Subcutaneous abdominal adipose tissue (tissue), 5 donors: ENCODE results near the gene QKI.
"Not testable (repeated sequence)": the region's sequence is repeated elsewhere in the genome, so short reads cannot be mapped to it uniquely, and the experiment has no call there.

Experiments used
- H3K27ac ChIP-seq: one replicate; pipeline ENCODE4 v1.7.0; 2013; ENCODE audit warnings: low read depth, mild to moderate bottlenecking, inconsistent platforms, low read length, moderate library complexity
- H3K27me3 ChIP-seq, 5 donors: one replicate each; pipeline ENCODE4 v1.7.0; 2013; ENCODE audit warnings: low read length in 5 of 5, inconsistent platforms in 1 of 5; ENCODE audit not compliant: control insufficient read depth in 5 of 5, insufficient read depth in 4 of 5
- H3K36me3 ChIP-seq, 5 donors: one replicate each; pipeline ENCODE4 v1.7.0; 2013; ENCODE audit warnings: low read length in 5 of 5; ENCODE audit not compliant: control insufficient read depth in 5 of 5, insufficient read depth in 5 of 5
- H3K4me1 ChIP-seq, 5 donors: one replicate each; pipeline ENCODE4 v1.7.0; 2013; ENCODE audit warnings: low read length in 5 of 5, mild to moderate bottlenecking in 3 of 5, moderate library complexity in 1 of 5; ENCODE audit not compliant: control insufficient read depth in 5 of 5, insufficient read depth in 5 of 5
- H3K4me3 ChIP-seq, 5 donors: one replicate each; pipeline ENCODE4 v1.7.0; 2013; ENCODE audit warnings: low read length in 5 of 5, low read depth in 1 of 5
- H3K9ac ChIP-seq, 5 donors: one replicate each; pipeline ENCODE4 v1.7.0; 2013; ENCODE audit warnings: low read length in 5 of 5, mild to moderate bottlenecking in 4 of 5, moderate library complexity in 3 of 5
- H3K9me3 ChIP-seq, 5 donors: one replicate each; pipeline ENCODE4 v1.7.0; 2013; ENCODE audit warnings: low read length in 5 of 5; ENCODE audit not compliant: control insufficient read depth in 5 of 5
- donor health status: healthy.
- donor health status: healthy.
- donor health status: healthy.
- donor health status: healthy.
- donor health status: healthy.

The QKI gene

DNA sequence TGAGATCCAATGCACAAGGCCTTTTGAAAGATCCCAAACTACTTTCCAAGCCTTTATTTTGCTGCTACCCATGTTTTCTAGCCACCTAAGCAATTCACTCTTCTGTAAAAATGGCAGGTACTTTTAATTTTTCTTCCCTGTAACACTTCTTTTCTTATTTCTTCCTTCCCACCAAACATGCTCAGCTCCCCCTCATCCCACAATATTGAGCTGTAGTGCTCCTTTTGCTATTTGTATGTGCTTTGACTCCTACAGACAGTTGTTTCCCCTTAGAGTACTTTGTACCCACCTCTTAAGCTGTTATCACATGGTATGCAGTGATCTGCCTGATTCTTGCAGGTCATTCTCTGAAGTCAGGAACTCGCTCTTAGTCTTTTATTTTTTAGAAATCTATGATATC is 49.3 kb downstream of the QKI start:
- peaks cover 0 to 49% (median 33%) of the 10 kb centered on the region in 5 donors for H3K4me1 ChIP-seq
- no peak overlapping the region for H3K4me3 ChIP-seq
- no peaks in the 10 kb centered on the region for H3K9me3 ChIP-seq
- no peak overlapping the region for H3K9ac ChIP-seq
- H3K27me3 ChIP-seq, result no peaks in the 10 kb centered on the region
- H3K27ac ChIP-seq, result no peak overlapping the region
- peaks cover 0 to 6% (median 3%) of the 10 kb centered on the region in 5 donors for H3K36me3 ChIP-seq

DNA sequence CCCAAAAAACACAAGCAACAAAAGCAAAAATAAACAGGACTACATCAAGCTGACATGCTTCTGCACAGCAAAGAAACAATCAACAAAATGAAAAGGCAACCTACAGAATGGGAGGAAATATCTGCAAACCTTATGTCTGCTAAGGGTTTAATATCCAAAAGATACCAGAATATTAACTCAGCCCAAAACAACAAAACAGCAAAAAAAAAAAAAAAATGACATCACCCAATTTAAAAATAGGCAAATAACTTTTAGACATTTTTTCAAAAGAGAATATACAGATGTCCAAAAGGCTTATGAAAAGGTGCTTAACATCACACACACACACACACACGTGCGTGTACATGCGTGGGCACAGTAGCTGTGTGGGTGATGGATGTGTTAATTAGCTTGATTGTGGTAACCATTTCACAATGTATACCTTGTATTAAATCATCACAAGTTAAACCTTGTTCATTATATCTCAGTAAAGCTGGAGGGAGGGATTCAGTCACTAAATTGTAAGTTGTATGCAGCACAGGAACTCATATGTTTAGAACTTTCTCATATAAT is 52.4 kb downstream of the QKI start:
- no peak overlapping the region for H3K4me3 ChIP-seq
- no peaks in the 10 kb centered on the region for H3K27me3 ChIP-seq
- H3K4me1 ChIP-seq, result peaks cover 0 to 35% (median 12%) of the 10 kb centered on the region in 5 donors
- no peak overlapping the region for H3K9ac ChIP-seq
- peaks cover 0 to 13% (median 3%) of the 10 kb centered on the region in 5 donors for H3K36me3 ChIP-seq
- no peak overlapping the region for H3K27ac ChIP-seq
- peaks cover 0 to 11% (median 7%) of the 10 kb centered on the region in 5 donors for H3K9me3 ChIP-seq

DNA sequence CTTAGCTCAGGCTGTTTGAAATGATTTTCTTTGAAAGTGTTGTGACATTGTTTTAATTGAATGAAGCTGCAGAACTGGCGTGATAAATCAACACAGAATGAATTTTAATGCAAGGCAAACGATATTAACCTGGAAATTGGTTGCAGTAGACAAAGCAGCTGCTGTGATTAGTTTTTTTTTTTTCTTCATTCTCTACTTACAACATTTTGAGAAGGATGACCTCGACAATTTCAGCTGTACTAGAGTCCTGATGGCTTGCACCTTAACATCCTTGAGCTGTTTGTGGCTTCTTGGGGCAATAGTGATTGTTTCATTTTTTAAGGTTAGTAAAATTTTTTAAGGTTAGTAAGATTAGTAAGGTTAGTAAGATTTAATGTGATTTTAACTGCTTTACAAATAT is 54.2 kb downstream of the QKI start:
- Histone ChIP-seq H3K27me3 (no peaks in the 10 kb centered on the region), H3K4me1 (peaks cover 0 to 31% (median 12%) of the 10 kb centered on the region in 5 donors), H3K9me3 (peaks cover 0 to 11% (median 7%) of the 10 kb centered on the region in 5 donors), H3K9ac (no peak overlapping the region), H3K4me3 (no peak overlapping the region), H3K36me3 (peaks cover 0 to 10% (median 2%) of the 10 kb centered on the region in 5 donors), H3K27ac (no peak overlapping the region)

DNA sequence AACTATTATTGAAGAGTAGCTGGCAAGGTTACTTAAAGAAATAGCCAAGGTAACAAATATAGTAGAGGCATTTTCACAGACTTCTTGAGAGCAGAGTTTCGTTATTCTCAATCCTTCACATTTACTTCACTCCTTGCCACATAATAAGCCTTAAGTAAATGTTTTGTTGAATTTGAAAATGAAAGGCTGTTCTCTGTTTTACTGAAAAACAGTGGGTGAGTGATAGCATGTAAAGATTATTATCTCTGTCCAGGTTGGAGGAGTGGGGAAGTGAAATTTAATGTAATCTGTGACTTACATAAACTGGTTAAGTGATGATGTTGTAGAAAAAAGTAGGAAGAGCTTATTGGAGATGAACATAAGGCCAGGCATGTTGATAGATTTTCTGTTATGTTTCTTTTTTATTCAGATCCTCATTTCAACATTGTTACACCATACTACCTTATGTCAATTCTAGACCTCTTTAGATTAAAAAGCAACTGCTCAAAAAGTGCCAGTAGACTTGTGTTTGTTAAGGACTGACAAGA is 55.0 kb downstream of the QKI start:
- peaks cover 0 to 11% (median 7%) of the 10 kb centered on the region in 5 donors for H3K9me3 ChIP-seq
- no peak overlapping the region for H3K27ac ChIP-seq

DNA sequence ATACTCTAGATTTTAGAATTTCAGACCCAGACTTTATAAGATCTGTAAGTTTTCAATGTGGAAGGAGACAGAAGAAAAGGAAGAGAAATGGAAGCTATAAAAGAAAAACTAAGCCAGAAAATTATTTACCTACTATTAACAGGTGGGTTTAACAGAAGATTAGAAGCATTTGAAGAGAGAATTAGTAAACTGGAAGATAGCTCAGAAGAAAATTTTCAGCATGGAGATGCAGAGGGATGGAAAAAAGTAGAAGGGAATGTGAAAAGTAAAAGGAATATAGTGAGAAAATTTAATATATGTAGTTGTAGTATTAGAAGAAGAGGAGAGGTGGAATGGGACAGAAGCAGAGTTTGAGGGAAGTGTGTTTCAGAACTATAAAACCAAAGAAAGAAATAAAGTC is 56.1 kb downstream of the QKI start:
- no peak overlapping the region for H3K9ac ChIP-seq
- no peaks in the 10 kb centered on the region for H3K27me3 ChIP-seq
- H3K4me1 ChIP-seq, result peaks cover 0 to 31% (median 12%) of the 10 kb centered on the region in 5 donors
- no peak overlapping the region for H3K27ac ChIP-seq
- peaks cover 0 to 11% (median 7%) of the 10 kb centered on the region in 5 donors for H3K9me3 ChIP-seq
- no peak overlapping the region for H3K4me3 ChIP-seq
- H3K36me3 ChIP-seq, result peaks cover 0 to 10% (median 0%) of the 10 kb centered on the region in 5 donors

More for the DNA sequence above, 55.0 kb downstream of the QKI start:
- H3K9ac ChIP-seq, result no peak overlapping the region
- H3K27me3 ChIP-seq, result no peaks in the 10 kb centered on the region
- H3K4me1 ChIP-seq, result peaks cover 0 to 31% (median 12%) of the 10 kb centered on the region in 5 donors
- H3K4me3 ChIP-seq, result no peak overlapping the region
- peaks cover 0 to 10% (median 0%) of the 10 kb centered on the region in 5 donors for H3K36me3 ChIP-seq

DNA sequence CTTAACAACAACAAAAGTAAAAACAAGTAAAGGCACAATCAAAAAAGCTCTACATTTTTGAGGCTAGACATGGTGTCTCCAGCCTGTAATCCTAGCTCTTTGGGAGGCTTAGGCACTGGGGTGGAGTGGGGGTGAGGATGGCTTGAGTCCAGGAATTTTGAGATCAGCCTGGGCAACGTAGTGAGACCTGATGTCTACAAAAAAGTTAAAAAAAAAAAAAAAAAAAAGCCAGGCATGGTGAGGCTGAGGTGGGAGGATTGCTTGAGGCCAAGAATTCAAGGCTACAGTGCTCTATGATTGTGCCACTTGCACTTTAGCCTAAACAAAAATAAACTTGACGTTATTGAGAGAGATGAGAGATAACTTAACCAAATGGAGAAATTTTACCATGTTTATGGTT is 60.1 kb downstream of the QKI start:
- Histone ChIP-seq H3K9me3 (peaks cover 0 to 11% (median 7%) of the 10 kb centered on the region in 5 donors), H3K9ac (no peak overlapping the region), H3K36me3 (peaks cover 0 to 14% (median 8%) of the 10 kb centered on the region in 5 donors)

DNA sequence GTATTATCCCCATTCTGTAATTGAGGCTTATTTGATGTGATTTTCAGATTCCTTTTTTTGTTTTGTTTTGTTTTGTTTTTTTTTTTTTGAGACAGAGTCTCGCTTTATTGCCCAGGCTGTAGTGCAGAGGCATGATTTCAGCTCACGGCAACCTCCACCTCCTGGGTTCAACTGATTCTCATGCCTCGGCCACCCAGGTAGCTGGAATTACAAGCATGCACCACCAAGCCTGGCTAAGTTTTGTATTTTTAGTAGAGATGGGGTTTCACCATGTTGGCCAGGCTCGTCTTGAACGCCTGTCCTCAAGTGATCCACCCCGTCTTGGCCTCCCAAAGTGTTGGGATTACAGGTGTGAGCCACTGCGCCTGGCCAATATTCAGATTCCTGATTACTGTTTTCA is 62.4 kb downstream of the QKI start:
- Histone ChIP-seq H3K36me3 (peaks cover 3 to 13% (median 9%) of the 10 kb centered on the region in 5 donors), H3K4me1 (peaks cover 0 to 14% (median 2%) of the 10 kb centered on the region in 5 donors)
- H3K9me3 ChIP-seq, H3K27ac ChIP-seq, H3K9ac ChIP-seq, H3K4me3 ChIP-seq, H3K27me3 ChIP-seq: not testable (repeated sequence)

More for the DNA sequence above, 60.1 kb downstream of the QKI start:
- no peak overlapping the region for H3K27ac ChIP-seq
- no peaks in the 10 kb centered on the region for H3K27me3 ChIP-seq
- no peak overlapping the region for H3K4me3 ChIP-seq
- peaks cover 0 to 4% (median 0%) of the 10 kb centered on the region in 5 donors for H3K4me1 ChIP-seq

DNA sequence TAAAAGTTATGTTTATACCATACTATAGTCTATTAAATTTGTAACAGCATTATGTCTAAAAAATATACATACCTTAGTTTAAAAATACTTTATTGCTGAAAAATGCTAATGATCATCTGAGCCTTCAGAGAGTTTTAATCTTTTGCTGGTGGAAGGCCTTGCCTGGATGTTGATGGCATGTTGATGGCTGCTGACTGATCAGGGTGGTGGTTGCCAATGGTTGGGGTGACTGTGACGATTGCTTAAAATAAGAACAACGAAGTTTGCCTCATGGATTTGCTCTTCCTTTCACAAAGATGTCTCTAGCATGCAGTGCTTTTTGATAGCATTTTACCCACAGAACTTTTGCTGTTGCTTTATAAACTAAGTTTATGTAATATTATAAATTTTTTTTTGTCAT is 68.6 kb downstream of the QKI start:
- H3K36me3 ChIP-seq, result peaks cover 3 to 15% (median 11%) of the 10 kb centered on the region in 5 donors
- no peaks in the 10 kb centered on the region for H3K27me3 ChIP-seq
- peaks cover 0 to 33% (median 23%) of the 10 kb centered on the region in 5 donors for H3K4me1 ChIP-seq
- H3K9ac ChIP-seq, result no peak overlapping the region
- no peak overlapping the region for H3K27ac ChIP-seq
- H3K9me3 ChIP-seq, result no peaks in the 10 kb centered on the region
- no peak overlapping the region for H3K4me3 ChIP-seq

DNA sequence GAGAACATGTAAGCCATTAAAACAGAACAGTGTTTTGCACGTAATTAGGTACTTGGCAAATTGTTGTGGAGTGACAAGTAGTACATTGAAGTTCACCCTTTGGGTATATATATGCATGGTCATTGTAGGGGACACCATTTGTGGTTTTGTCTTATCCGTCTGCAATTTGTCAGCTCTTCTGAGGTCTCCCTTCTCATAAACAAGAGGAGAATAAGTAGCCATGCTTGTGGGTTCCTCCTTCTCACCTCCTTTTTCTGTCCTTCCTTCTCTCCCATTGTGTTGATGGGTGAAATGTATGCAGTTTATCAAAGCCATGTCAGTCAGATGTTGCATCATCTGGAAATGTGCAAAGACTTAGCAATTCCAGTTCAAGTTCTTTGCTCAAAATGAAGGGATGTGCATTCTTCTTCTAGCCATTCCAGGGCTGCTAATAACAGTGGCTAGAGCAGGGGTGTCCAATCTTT is 70.9 kb downstream of the QKI start:
- Histone ChIP-seq H3K27ac (no peak overlapping the region), H3K27me3 (no peaks in the 10 kb centered on the region), H3K9me3 (no peaks in the 10 kb centered on the region), H3K4me3 (no peak overlapping the region), H3K9ac (no peak overlapping the region), H3K36me3 (peaks cover 2 to 4% (median 3%) of the 10 kb centered on the region in 5 donors), H3K4me1 (peaks cover 0 to 51% (median 36%) of the 10 kb centered on the region in 5 donors)

DNA sequence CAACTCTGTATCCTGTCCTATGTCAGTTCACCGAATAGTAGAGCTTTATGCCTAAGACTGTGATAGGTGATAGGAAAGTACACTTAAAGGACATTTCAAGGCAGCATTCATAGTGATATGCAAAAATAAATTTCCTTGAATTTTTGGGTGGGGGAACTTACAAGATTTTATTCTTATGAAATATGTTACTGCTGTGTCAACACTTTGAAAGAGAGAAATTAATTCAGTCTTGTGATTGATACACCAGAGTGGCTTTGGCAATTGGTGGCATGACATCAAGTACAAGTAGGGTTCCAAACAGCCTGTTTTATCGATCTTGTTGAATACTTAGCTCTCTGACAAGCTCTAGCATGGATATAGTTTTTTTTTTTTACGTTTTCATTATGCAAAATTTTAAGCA is 72.3 kb downstream of the QKI start:
- no peak overlapping the region for H3K4me3 ChIP-seq
- no peaks in the 10 kb centered on the region for H3K27me3 ChIP-seq
- no peak overlapping the region for H3K9ac ChIP-seq
- no peaks in the 10 kb centered on the region for H3K9me3 ChIP-seq
- peaks cover 0 to 60% (median 39%) of the 10 kb centered on the region in 5 donors for H3K4me1 ChIP-seq
- peaks cover 0 to 4% (median 2%) of the 10 kb centered on the region in 5 donors for H3K36me3 ChIP-seq
- no peak overlapping the region for H3K27ac ChIP-seq
